GM18499 (cell line): ENCODE data around the gene DENND2C.

ENCODE experiments used
- ATAC-seq: cut with Tn5 transposase; IDR thresholded peaks from one replicate; pipeline ENCODE4 v1.9.1; 2021; ENCODE audit warnings: moderate number of reproducible peaks; ENCODE audit not compliant: insufficient read depth, unreplicated experiment

The DENND2C gene

DNA sequence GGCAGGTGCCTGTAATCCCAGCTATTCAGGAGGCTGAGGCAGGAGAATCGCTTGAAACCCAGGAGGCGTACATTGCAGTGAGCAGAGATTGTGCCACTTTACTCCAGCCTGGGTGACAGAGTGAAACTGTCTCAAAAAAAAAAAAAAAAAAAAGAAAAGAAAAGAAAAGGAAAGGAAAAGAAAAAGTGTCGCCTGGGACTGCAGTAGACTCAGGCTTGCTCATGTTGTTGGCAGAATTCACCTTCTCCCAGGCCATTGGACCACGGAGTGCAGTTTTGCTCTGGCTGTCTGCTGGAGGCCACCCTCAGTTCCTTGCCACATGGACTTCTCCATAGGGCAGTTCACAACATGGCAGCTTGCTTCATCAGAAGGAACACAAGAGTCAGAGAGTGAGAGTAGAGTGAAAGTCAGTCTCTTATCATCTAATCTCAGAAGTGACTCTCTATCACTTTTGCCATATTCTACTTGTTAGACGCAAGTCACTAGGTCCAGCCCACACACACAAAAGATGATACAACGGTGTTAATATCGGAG lies 117.7 kb downstream of the DENND2C start:
- no peak for ATAC-seq

DNA sequence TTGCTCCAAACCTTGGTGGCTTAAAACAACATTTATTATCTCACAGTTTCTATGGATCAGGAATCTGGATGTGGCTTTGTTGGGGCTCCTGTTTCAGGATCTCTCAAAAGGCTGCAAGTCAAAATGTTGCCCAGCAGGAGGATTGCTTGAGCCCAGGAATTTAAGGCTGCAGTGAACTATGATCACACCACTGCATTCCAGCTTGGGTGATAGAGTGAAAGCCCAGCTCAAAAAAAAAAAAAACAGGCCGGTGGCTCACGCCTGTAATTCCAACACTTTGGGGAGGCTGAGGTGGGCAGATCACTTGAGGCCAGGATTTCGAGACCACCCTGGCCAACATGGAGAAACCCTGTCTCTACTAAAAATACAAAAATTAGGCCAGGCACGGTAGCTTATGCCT lies 118.4 kb downstream of the DENND2C start:
- no peak for ATAC-seq

DNA sequence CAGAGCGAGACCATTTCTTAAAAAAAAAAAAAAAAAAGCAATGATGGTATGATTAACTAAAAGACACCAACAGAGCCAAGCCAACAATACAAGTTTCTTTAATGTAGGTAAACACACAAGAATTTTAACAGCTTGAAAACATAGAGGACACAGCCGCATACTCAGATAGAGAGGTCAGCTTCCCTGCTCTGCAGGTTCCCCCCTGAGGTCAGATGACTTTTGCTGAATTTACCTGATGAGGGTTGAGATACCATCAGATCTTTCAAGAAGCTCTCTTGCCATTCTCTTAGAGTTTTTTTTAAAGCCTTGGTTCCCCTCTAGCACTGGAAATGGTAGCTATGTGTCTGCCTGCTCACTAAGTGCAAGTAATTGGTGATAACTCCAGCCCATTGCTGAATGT lies 119.5 kb downstream of the DENND2C start:
- ATAC-seq, result no peak

GRCh38 chr1:114549137-114549536 lies 120.7 kb downstream of the DENND2C start:
- no peak for ATAC-seq

DNA sequence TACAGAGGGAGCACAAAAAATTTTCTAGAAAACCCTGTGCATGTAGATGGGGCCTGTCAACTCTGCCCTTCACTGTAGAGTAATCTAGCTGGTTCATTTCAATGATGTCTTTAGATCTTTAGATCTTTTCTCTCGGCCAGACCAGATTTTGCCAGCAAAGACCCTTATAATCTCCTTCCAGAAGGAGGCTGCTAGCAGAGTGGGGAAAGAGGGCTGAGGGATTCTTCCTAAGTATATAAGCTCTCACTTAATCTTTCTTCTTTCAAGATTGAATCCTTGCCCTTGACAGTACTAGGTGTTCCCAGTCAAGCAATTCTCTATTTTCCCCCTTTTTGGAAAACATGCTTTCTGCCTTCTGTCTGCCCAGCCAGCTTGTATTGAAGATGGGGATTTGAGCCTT lies 122.8 kb downstream of the DENND2C start:
- ATAC-seq, result no peak

GRCh38 chr1:114545796-114546195 lies 124.1 kb downstream of the DENND2C start:
- no peak for ATAC-seq

DNA sequence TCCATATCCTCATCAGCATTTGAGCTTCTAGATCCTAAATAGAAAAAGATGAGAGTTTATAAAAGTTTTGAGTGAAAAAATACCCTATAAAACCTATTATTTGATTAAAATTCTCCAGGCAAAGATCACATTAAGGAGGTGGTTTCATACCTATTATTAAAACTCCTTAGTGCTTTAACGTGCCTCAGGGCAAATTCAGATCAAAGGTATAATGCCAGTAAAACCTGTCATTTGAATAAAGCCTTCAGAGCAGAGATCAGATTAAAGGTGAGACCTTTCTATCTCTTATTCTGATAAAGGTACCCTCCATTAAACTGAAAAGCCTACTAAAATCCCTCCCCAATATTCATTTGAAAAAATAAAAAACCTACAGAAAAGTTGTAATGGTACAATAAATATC lies 124.5 kb downstream of the DENND2C start:
- ATAC-seq, result no peak

DNA sequence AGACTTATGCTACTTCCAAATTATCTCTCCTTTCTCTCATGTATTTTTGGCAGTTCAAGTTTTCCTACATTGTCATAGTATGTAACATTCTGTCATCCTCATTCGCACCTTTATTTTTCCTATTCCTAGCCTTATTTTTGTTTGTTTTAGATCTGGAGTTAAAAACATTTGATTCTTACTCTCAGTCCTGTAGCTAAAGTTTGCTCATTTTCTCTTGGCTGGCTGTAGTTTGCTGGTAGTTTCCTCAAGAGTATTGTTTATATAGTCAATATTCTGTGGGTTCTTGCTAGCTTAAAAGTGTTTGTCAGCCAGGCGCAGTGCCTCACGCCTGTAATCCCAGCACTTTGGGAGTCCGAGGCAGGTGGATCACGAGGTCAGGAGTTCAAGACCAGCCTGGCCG lies 129.0 kb downstream of the DENND2C start:
- no peak for ATAC-seq

- no peak for ATAC-seq
Measured at GRCh38 chr1:114540272-114540671, 129.6 kb downstream of the DENND2C start.

- no peak for ATAC-seq
Measured at GRCh38 chr1:114536043-114536442, 133.8 kb downstream of the DENND2C start.

DNA sequence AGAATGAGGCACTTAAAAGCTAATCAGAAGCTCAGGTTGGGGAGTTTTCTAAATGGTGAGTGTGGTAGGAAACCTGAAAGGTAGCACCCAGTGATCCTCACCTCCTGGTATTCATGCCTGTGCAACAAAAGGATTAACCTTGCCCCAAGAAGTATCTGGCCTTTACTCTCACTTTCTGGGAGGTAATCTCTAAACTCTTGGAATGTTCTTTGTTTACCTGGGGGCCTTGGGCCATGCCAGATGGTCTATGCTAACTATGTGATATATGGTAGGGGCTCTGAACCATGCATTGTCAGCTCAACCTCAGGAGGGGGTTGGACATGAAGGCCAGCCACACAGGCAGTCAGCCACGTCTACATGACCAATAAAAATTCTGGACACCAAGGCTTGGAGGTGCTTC lies 134.4 kb downstream of the DENND2C start:
- ATAC-seq, result no peak
